COLO829 (cell line): ENCODE data around the gene HS2ST1.
"Not testable (repeated sequence)": the region's sequence is repeated elsewhere in the genome, so short reads cannot be mapped to it uniquely, and the experiment has no call there.

ENCODE experiments used
- DNase-seq: peaks from one replicate; pipeline ENCODE4 v3.0.0; 2012; ENCODE audit warnings: low spot score

The HS2ST1 gene

DNA sequence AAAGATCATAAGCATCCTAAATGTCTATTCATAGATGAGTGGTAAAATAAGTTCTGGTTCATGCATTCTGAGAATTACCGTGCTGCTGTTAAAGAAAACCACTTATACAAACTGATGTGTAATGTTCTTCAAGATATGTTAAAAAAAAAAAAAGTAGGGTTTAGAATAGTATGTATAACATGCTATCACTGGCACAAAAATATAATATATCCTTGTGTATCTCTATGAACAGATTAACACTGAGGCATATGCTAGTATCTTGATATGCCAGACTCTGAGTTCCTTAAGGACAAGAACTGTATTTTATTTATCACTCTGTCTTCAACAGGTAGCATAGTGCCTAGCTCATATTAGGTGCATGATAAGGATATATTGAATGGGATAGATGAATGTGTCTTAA, 108.9 kb downstream of the HS2ST1 start:
- DNase-seq = no peak

DNA sequence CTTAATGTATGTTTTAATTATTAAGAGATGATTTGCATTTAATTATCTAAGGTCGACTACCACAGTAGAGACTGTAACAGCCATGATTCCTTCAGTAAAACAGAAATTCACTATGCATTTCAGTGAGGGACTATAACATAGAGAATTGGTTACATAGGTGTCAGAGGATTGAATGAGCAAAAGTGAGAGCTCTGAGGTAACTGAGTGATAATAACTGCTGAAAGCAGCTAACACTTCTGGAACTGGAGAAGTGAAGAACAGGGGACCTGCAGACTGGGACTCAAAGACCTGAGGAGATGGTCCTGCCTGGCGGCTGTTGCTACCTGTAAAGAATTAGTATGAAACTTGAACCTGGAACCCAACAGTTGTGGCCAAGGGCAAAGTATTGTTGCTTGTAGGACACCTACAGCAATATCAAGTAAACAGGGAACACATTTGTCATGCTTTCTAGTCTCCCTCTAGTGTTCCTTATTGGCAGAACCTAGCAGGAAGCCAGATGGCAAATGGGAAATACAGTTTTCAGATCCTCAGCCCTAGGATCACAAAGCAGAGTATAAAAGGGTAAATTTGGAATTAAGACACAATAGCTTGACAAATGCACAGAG, 110.6 kb downstream of the HS2ST1 start:
- DNase-seq = peak; percentile 26

DNA sequence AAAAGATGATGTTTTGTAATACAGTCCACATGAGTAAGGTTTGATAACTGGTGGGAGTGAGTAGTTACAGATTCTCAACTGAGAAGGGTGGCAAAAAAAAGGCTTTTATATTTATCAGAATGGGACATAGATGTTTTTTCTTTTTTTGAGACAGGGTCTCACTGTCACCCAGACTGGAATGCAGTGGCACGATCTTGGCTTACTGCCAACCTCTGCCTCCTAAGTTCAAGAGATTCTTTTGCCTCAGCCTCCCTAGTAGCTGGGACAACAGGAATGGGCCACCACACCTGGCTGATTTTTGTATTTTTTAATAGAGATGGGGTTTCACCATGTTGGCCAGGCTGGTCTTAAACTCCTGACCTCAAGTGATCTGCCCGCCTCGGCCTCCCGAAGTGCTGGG, 113.1 kb downstream of the HS2ST1 start:
- DNase-seq = not testable (repeated sequence)

DNA sequence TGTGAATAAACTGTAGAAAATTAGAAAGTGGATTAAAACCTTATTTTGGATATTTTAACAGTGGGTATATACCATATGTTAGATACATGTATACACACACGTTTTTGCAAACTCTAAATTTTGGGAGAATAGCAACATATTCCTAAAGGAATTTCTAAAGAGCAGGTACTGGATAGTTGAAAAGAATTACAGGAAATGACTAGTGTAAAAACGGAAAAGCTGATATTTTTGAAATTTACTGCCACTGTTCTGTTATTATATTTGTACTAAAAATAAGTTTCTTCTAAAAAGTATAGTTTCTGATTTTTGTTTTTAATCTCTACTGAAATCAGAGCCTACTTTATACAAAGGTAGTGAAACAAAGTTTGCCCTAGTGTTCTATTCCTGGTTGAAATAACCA, 114.1 kb downstream of the HS2ST1 start:
- no peak for DNase-seq

DNA sequence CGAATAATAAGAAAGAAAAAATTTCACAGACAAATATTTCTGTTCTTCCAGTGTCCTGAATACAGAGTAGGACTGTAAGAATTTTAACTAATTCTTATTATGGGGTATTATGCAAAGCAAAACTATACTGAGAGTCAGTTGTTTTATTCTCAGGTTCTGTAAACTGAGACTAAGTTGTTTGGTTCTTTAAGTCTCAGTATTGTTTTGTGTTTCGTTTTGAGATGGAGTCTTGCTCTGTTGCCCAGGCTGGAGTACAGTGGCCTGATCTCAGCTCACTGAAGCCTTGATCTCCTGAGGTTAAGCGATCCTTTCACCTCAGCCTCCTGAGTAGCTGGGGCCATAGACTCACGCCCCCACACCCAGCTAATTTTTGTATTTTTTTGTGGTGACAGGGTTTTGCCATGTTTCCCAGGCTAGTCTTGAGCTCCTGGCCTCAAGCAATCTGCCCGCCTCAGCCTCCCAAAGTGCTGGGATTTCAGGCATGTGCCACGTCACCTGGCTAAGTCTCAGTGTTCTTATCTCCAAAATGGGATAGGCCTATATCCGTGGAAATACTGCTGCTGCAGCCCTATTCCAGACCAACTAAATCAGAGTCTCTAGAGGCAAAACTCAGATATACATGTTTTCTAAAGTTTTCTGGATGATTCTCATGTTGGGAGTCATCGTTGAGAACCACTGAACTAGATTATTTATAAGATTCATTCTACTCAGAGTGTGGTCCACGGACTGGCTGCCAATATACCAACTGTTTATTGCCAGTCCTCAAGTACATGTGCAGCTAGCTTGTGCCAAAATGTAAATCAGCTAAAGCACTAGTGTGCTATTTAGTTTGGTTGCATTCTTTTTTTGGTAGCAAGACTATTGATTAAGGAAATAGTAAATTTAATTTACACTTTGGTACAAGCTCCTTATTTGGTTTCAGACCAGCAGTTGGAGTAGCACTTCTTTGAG, 116.6 kb downstream of the HS2ST1 start:
- no peak for DNase-seq

DNA sequence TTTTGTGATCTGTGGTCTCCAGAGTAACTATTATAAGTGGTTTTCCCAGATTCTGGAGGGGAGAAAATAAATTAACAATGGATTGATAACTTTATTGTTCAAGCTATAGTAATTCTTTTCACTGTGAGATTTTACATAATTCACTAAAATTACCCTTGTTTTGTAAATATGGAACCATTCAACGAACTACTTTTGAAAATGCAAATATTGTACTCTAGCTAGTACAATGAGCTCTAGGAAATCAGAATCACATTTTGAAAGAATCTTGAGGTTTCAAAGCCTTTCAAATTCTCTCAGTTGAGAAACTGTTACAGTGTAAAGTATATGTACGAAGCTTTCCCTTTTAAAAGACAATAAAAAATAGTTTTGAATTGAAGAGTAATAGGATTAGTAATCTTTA, 119.9 kb downstream of the HS2ST1 start:
- no peak for DNase-seq

DNA sequence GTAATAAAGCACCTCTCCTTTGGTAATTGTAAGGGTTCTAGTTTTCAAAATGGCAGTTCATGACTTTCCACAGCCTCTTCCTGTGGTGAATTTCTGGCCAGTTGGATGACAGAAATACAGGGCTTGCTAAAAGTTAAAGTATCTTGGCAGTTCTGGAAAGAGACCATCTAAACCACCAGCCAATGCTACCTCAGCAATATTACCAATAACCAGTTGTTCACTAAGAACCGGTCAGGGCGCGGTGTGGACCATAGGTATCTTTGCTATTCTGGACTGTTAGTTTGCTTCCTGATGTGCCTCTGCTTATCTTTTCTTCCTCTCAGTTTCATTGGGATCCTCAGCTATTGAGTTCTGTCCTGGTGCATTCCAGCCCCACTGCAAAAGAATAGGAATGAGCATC, 124.7 kb downstream of the HS2ST1 start:
- DNase-seq = no peak

DNA sequence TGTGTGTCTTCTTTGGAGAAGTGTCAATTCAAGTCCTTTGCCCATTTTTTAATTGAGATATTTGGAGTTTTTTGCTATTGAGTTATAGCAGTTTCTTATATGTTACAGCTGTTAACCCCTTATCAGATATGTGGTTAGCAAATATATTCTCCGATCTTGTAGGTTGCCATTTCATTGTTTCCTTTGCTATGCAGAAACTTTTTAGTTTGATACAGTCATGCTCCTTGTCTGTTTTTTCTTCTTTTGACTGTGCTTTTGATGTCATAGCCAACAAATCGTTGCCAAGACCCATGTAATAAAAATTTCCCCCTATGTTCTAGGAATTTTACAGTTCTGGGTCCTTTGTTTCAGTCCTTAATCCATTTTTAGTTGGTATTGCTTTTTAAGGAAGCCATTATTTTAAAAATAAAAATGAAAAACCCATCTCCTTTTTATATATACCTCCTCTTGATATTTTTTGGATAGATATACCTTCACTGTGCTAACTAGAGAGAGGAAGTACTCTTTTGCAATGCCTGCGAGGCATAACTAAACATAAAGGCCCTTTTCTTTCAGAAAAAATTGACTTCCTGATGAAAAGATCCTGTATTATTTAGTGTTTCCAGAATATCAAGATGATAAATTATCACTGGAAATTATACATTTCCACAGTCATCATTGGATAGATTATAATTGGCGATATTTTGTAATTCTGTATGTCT, 127.8 kb downstream of the HS2ST1 start:
- DNase-seq = peak; percentile 16

DNA sequence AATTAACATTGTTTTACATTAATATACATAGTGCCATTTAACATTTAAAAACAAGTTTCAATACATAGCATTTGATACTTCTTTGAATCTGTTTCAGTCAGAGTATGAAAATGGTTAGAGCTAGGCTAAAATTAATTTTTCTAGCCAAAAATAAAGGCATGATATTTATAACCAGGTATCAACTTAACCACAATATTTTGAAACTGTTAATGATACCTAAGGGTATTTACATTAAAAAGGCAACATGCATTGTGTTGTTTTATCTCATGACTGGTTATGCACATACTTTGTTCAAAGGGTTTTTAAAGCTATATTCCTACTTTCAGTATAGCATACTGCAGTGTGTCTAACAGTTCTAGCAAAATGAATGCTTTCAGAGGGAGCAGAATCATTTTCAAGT, 130.0 kb downstream of the HS2ST1 start:
- DNase-seq = no peak

DNA sequence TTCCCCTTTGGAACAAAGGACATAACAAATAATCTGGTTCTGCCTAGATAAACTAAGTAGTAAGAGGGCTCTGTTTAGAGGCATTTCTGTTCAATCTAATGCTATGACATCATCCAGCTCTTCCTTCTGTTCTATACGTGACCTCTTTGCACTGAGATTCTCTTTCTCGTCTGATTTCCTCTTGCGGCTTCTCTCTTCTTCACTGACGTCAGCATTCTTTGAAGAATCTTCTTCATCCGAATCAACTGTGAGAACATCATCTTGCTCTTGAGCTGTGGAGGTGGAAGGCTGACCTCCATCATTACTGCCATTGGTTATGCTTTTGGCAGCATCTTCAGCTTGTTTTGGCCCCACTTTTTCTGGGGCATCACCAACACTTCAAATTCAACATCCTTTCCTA, 130.4 kb downstream of the HS2ST1 start:
- no peak for DNase-seq

DNA sequence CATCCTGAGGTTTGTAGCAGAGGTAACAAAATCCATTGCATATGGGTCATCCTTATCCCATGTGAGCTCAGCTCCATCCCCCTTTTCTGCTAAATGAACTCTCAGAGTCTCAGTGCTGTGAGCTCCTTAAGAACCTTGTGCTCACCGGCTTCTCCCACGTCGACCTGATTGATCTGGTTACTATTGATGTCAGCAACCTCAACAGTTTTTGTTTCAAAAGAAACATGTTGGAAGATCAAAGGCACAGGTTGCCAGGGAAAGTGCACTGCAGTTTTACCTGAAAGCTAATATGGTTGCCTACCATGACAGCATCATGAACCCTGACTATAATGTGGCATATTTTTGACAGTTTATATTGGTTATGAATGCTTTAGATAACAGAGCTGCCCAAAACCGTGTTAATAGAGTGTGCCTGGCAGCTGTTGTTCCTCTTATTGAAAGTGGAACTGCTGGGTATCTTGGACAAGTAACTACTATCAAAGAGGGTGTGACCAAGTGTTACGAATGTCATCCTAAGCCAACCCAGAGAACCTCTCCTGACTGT, 131.4 kb downstream of the HS2ST1 start:
- no peak for DNase-seq

DNA sequence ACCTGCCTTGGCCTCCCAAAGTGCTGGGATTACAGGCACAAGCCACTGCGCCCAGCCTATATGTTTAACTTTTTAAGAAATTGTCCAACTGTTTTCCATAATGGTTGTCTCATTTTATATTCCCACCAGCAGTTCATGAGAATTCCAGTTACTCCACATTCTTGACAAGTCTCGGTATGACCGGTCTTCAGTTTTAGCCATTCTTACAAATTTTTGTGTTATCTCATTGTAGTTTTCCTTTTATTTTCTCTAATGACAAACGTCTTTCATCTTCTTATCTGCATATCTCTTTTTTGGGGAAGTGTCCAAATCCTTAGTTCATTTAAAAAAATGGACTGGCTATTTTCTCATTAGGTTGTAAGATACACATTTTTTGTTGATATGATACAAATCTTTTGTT, 132.5 kb downstream of the HS2ST1 start:
- DNase-seq = no peak

DNA sequence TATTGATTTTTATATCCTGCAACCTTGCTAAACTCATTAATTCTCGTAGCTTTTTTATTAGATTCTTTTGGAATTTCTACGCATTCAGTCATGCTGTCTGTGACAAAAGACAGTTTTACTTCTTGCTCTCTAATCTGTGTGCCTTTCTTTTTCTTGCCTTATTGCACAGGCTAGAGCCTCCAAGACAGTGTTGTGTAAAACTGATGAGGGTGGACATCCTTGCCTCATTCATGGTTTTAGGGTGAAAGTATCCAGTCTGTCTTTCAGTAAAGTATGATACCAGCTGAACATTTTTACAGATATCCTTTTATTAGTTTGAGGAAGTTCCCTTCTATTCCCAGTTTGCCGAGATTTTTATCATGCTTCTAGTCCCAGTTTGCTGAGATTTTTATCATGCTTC, 133.8 kb downstream of the HS2ST1 start:
- DNase-seq = no peak

DNA sequence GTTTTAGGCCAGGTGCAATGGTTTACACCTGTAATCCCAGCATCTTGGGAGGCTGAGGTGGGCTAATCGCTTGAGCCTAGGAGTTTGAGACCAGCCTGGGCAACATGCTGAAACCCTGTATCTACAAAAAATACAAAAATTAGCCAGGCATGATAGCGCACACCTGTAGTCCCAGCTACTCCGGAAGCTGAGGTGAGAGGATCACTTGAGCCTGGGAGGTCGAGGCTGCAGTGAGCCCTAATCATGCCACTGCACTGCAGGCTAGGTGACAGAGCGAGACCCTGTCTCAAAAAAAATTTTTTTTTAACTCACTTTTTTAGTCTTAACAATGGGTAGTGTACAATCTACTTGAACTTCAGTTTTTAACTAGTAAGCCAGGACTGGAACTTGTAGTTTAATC, 137.5 kb downstream of the HS2ST1 start:
- no peak for DNase-seq

DNA sequence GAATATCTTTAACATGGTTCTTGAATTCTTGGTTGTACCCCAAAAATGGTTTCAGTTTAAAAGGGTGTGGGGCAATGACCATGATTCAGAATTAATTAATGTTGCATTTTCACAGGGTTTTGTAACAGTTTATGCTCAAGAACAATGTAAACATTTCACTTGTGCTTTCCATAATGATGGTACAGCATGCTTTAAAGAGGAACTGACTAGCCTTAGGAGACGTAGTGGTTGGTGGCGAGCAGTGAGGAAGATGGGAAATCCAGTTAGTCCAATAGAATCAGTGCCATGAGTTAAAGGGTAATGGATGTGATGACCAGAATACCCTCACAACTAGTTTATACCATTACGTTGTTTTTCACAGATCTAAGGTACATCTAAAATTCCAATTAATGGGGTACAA, 138.0 kb downstream of the HS2ST1 start:
- DNase-seq = no peak

DNA sequence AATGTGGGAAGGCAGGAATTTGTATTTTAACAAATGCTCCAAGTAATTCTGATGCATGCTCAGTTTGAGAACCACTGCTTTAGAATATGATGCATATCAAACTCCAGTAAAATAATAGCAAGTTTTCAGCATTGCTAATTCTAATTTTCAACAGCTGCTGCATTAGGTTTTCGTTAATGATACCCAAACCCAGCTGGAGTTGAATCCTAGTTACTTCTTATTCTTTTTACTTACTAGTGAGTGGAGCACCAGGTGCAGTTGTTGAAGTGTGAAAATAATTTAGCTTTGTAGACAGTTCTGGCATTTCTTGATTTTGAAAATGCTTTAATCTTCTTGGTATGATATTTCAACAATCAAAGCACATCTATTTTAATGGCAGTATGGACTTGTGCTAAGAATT, 138.5 kb downstream of the HS2ST1 start:
- DNase-seq = no peak

DNA sequence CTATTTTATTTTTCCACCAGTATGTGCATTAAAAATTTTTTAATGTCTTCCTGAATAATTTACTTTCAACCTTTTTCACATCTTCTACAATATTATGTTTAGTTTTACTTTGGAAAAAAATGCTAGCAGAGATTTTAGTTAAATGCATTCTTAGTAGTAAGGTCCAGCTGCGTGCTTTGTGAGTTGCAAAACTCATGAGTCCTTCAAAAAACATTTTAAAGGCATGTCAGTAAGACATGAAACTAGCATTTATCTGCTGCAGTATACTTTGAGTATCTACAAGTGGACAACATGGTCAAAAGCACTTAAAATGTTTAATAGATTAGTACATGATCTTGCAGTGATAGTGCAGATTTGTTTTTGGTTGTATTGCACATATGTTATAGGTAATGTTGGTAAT, 139.0 kb downstream of the HS2ST1 start:
- DNase-seq = no peak

DNA sequence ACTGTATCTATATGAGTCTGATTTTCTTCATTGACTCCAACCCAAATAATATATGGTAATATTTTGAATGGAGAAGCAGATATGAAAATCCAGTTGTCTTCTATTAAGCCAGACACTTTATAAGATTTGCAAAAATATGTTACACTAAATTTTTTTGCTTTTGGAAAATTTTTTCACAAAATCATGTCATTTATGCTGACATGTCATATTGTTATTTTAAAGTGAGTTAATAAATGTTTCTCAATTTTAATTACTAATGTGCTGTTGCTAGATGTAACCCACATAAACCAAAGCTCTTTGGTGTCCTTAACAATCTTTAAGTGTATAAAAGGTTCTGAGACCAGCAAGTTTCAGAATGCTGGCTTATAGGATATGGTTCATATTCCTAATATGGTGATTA, 142.5 kb downstream of the HS2ST1 start:
- no peak for DNase-seq

DNA sequence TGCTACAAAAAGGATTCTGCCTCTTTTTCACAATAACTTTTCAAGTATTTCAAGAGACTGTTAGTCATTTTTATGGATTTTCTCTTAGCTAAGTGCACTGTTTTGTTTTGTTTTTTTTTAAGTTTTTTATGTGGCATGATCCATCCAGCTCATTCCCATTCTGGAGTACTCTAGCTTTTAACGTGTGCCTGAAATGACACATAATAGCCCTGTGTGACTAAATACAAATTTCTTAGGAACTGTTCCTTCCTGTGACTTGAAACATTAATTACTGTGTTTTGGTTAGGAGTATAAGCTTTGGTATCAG, 143.9 kb downstream of the HS2ST1 start:
- DNase-seq = no peak

DNA sequence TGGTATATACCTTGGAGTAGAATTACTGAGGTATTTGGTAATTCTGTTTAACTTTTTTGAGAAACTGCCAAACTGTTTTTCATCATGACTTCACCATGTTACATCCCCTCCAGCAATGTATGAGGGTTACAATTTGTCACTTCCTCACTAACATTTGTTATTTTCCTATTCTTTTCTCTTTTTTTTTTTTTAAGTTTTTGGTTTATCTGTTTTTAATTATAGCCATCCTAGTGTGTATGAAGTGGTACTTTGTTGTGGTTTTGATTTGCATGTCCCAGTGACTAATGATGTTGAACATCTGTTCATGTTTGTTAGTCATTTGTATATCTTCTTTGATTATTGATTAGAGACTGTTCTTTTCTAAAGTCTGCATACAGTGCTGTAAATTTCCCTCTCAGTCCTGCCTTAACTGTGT, 147.3 kb downstream of the HS2ST1 start:
- DNase-seq = no peak

DNA sequence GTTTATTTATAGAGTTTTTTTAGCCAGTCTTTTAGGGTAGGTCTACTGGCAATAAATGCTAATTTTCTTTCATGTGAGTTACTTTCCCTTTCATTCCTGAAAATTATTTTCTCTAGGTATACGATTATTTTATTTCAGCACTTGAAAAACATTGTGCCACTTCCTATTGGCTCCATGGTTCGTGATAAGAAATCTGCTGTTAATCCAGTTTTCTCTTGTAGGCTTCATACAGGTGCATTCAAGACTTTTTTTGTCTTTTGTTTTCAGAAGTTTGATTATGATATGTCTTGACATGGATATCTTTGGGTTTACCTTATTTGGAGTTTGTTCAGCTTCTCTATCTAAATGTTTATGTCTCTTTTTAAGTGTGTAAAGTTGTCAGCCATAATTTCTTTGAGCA, 148.3 kb downstream of the HS2ST1 start:
- DNase-seq = no peak

DNA sequence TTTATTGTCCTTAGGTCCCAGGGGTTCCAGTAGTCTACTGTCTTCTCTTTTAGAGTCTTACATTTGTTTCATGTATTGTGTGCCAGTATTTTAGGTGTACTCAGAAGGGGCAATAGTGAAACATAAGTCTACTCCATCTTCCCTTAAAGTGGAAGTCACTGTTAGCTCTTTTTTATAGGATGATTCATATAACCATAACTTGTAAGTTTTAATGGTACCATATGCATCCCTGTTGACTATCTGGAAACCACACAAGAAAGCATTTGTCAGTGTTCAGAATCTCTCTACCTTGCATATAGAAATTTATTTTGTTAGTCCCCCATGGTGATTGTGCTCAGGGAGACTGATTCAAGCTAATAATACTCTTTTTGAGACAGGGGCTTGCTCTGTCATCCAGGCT, 149.9 kb downstream of the HS2ST1 start:
- no peak for DNase-seq

DNA sequence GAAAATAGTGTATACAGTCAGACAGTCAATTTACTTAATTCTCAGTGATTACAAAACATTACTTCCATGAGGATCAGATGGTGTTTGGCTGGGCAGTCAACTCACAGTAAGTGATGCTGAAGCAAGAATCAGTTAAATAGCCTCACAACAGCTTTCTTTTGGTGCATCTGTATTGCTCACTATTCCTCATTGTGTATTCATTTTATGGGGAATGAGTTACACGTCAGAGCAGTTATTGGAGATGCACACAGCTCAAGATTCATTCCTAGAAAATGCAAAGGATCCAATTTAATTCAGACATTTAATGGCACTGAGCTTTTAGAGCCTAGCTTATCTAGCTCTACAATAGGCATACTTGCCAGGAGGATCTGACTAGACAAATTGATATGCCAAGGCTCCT, 150.6 kb downstream of the HS2ST1 start:
- DNase-seq = no peak
